ENCODE measurements around the gene SHH. TPM values are rescaled to one million over a fixed set of nuclear protein-coding genes. Genes with fewer than 3 reads are reported as not detected.

The SHH gene
- total and polyA plus RNA-seq, 2 of the 13 experiments (the other 11 are each of a cell fraction or from before 2014, with no cell fraction given): 1.9 to 3.4 TPM

GRCh38 chr7:155800741-155801267 lies 11.5 kb downstream of the SHH start (continued):
- TF ChIP-seq, protein P1, sequence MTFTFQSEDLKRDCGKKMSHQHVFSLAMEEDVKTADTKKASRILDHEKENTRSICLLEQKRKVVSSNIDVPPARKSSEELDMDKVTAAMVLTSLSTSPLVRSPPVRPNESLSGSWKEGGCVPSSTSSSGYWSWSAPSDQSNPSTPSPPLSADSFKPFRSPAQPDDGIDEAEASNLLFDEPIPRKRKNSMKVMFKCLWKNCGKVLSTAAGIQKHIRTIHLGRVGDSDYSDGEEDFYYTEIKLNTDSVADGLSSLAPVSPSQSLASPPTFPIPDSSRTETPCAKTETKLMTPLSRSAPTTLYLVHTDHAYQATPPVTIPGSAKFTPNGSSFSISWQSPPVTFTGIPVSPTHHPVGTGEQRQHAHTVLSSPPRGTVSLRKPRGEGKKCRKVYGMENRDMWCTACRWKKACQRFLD (CRISPR knock-in tag; IDR thresholded peaks at IDR 0.05; ENCODE audit: borderline replicate concordance): no peak
- TF ChIP-seq NFE2L2 (IDR thresholded peaks at IDR 0.05; ENCODE audit: low read length): no peak
- no peak for TF ChIP-seq AKNA (CRISPR knock-in tag; IDR thresholded peaks at IDR 0.05; ENCODE audit: borderline replicate concordance)
- TF ChIP-seq ATF7 (IDR thresholded peaks at IDR 0.05): no peak
- TF ChIP-seq ATF7 (CRISPR knock-in tag; IDR thresholded peaks at IDR 0.05): peak; percentile 27; the same call in 1 of the 2 replicates
- TF ChIP-seq ZNF644 (CRISPR knock-in tag; IDR thresholded peaks at IDR 0.05; ENCODE audit: low read depth): peak; percentile 98
- 0 out of 2 replicates have a peak, but pooled peaks have one; percentile 40 for TF ChIP-seq PAXIP1 (CRISPR knock-in tag; conservative IDR thresholded peaks at IDR 0.05)
- TF ChIP-seq ZBTB7B (CRISPR knock-in tag; IDR thresholded peaks at IDR 0.05): 0 out of 2 replicates have a peak, but pooled peaks have one; percentile 44
- TF ChIP-seq PLSCR1 (CRISPR knock-in tag; IDR thresholded peaks at IDR 0.05; ENCODE audit: borderline replicate concordance): no peak
- peak; percentile 48 for TF ChIP-seq XRCC5 (optimal IDR thresholded peaks at IDR 0.05; ENCODE audit: low read length)
- no peak for TF ChIP-seq RFX1 (IDR thresholded peaks at IDR 0.05)
- 0 out of 2 replicates have a peak, but pooled peaks have one; percentile 47 for TF ChIP-seq IRF2 (CRISPR knock-in tag; IDR thresholded peaks at IDR 0.05)
- TF ChIP-seq PRMT3 (CRISPR knock-in tag; IDR thresholded peaks at IDR 0.05; ENCODE audit: borderline replicate concordance, low read depth): no peak
- peak; percentile 47; the same call in 1 of the 2 replicates for TF ChIP-seq SAP130 (CRISPR knock-in tag; IDR thresholded peaks at IDR 0.05; ENCODE audit: low read depth)
- TF ChIP-seq CCAR2 (optimal IDR thresholded peaks at IDR 0.05; ENCODE audit: low read depth, low read length): no peak
- no peak for TF ChIP-seq HOXD1 (CRISPR knock-in tag; IDR thresholded peaks at IDR 0.05)
- TF ChIP-seq NR2F6 (IDR thresholded peaks at IDR 0.05): no peak
- TF ChIP-seq NR2F6 (CRISPR knock-in tag; IDR thresholded peaks at IDR 0.05): 0 out of 2 replicates have a peak, but pooled peaks have one; percentile 16
- TF ChIP-seq ZC3H13 (CRISPR knock-in tag; IDR thresholded peaks at IDR 0.05): peak; percentile 39; the same call in 1 of the 2 replicates
- TF ChIP-seq RARG (CRISPR knock-in tag; IDR thresholded peaks at IDR 0.05; ENCODE audit: low read depth): no peak
- TF ChIP-seq SNAPC5 (CRISPR knock-in tag; IDR thresholded peaks at IDR 0.05; ENCODE audit: borderline replicate concordance): no peak

All from HepG2 (cell line).